Activated CD4-positive, alpha-beta T cell treated with anti-CD3 and anti-CD28 coated beads, Interleukin-2, amount 10 ng/mL, durations not matched to agents 7 days and 5 days (primary cell): ENCODE results near the gene PLLP. TPM values are rescaled to one million over a fixed set of nuclear protein-coding genes. Genes with fewer than 3 reads are reported as not detected.

Experiments used
- CTCF ChIA-PET: fragments of 350-600 bp; sonication (Branson Sonifier 250); formaldehyde crosslinking; loops from one replicate; lab custom pipeline; 2021; ENCODE audit warnings: antibody characterized with exemption; lab: Charles Lee
- POLR2A ChIA-PET: fragments of 350-600 bp; sonication (Branson Sonifier 250); formaldehyde crosslinking; loops from one replicate; lab custom pipeline; 2021; ENCODE audit warnings: antibody characterized with exemption; lab: Charles Lee
- DNase-seq: peaks from one replicate; pipeline ENCODE4 v3.0.0-alpha.2; 2020
- H3K27ac Mint-ChIP-seq: one replicate; pipeline ENCODE4 v1.8.0; 2021; ENCODE audit warnings: mild to moderate bottlenecking, moderate library complexity, mixed read lengths
- H3K27me3 Mint-ChIP-seq: one replicate; pipeline ENCODE4 v1.8.0; 2021; ENCODE audit warnings: mixed read lengths
- H3K36me3 Mint-ChIP-seq: one replicate; pipeline ENCODE4 v1.8.0; 2021; ENCODE audit warnings: low read depth, mixed read lengths
- H3K4me1 Mint-ChIP-seq: one replicate; pipeline ENCODE4 v1.8.0; 2021; ENCODE audit warnings: mixed read lengths
- H3K4me3 Mint-ChIP-seq: one replicate; pipeline ENCODE4 v1.8.0; 2021; ENCODE audit warnings: mild to moderate bottlenecking, moderate library complexity, mixed read lengths
- H3K9me3 Mint-ChIP-seq: one replicate; pipeline ENCODE4 v1.8.0; 2021; ENCODE audit warnings: mixed read lengths
- total RNA-seq, 2 experiments: library from RNA; stranded (reverse); gene quantifications; one replicate each; pipeline ENCODE4 v1.2.3, GENCODE V29; 2021

The PLLP gene
- total RNA-seq, 2 experiments from 2014 or later: 0.40 to 0.55 TPM

- peaks cover 76% of the 10 kb centered on the region for H3K36me3 Mint-ChIP-seq
- ChIA-PET POLR2A (no interaction called here), CTCF (interaction anchor here (1.6 kb wide), 1 partner anchor 14 kb away, joined by 4 read pairs; no protein-coding TSS in a partner anchor)
Observed at GRCh38 chr16:57223057-57223456, 61.4 kb downstream of the PLLP start.

GRCh38 chr16:57216968-57217367 is 67.5 kb downstream of the PLLP start:
- Mint-ChIP-seq H3K4me1 (no peaks in the 10 kb centered on the region), H3K36me3 (peaks cover 88% of the 10 kb centered on the region), H3K27ac (no peak overlapping the region), H3K9me3 (peaks cover 41% of the 10 kb centered on the region), H3K27me3 (no peaks in the 10 kb centered on the region), H3K4me3 (no peak overlapping the region)
- POLR2A ChIA-PET: no interaction called here
- CTCF ChIA-PET: no interaction called here
- DNase-seq: no peak

More at GRCh38 chr16:57223057-57223456, 61.4 kb downstream of the PLLP start:
- Mint-ChIP-seq H3K27ac (no peak overlapping the region), H3K4me3 (no peak overlapping the region), H3K27me3 (no peaks in the 10 kb centered on the region), H3K9me3 (peaks cover 16% of the 10 kb centered on the region), H3K4me1 (no peaks in the 10 kb centered on the region)
- DNase-seq: no peak

GRCh38 chr16:57213462-57213861 is 71.0 kb downstream of the PLLP start:
- DNase-seq: no peak
- POLR2A ChIA-PET: no interaction called here
- H3K27ac Mint-ChIP-seq: no peak overlapping the region
- H3K27me3 Mint-ChIP-seq: no peaks in the 10 kb centered on the region
- no peak overlapping the region for H3K4me3 Mint-ChIP-seq
- no peaks in the 10 kb centered on the region for H3K4me1 Mint-ChIP-seq
- CTCF ChIA-PET: interaction anchor here (0.7 to 1.4 kb wide), 2 partner anchors 19 to 31 kb away, joined by 3 to 4 read pairs; no protein-coding TSS in a partner anchor
- peaks cover 28% of the 10 kb centered on the region for H3K9me3 Mint-ChIP-seq
- H3K36me3 Mint-ChIP-seq: peaks cover 81% of the 10 kb centered on the region

- H3K27me3 Mint-ChIP-seq: no peaks in the 10 kb centered on the region
- H3K27ac Mint-ChIP-seq: no peak overlapping the region
- CTCF ChIA-PET: interaction anchor here (1.2 kb wide), 1 partner anchor 12 kb away, joined by 4 read pairs; no protein-coding TSS in a partner anchor
- DNase-seq: no peak
- peaks cover 66% of the 10 kb centered on the region for H3K36me3 Mint-ChIP-seq
- H3K9me3 Mint-ChIP-seq: peaks cover 3% of the 10 kb centered on the region
- H3K4me3 Mint-ChIP-seq: no peak overlapping the region
- POLR2A ChIA-PET: no interaction called here
- no peaks in the 10 kb centered on the region for H3K4me1 Mint-ChIP-seq
Observed at GRCh38 chr16:57209780-57210179, 74.7 kb downstream of the PLLP start.

- H3K27ac Mint-ChIP-seq: no peak overlapping the region
- H3K4me3 Mint-ChIP-seq: no peak overlapping the region
- ChIA-PET POLR2A (no interaction called here), CTCF (interaction anchor here (0.9 to 1.2 kb wide), 2 partner anchors 13 to 133 kb away, joined by 3 to 4 read pairs; no protein-coding TSS in a partner anchor)
- H3K9me3 Mint-ChIP-seq: no peaks in the 10 kb centered on the region
- peaks cover 57% of the 10 kb centered on the region for H3K36me3 Mint-ChIP-seq
- DNase-seq: no peak
- no peaks in the 10 kb centered on the region for H3K4me1 Mint-ChIP-seq
- H3K27me3 Mint-ChIP-seq: no peaks in the 10 kb centered on the region
Observed at GRCh38 chr16:57208926-57209325, 75.5 kb downstream of the PLLP start.

Other genes with a start within 250 kb of the PLLP start
- gene CPNE2, start 192.1 kb downstream of the PLLP start, total RNA-seq: 1 to 10 TPM; 3.1 to 3.6 TPM
- 100 to 1,000 TPM; 115 to 137 TPM for gene PSME3IP1, start 98.6 kb downstream of the PLLP start, total RNA-seq
- gene RSPRY1, start 98.3 kb downstream of the PLLP start, total RNA-seq: 10 to 100 TPM; 32.2 to 34.2 TPM
- gene ARL2BP, start 39.4 kb downstream of the PLLP start, total RNA-seq: 10 to 100 TPM; 35.0 to 36.7 TPM
- under 1 TPM; 0.50 to 0.74 TPM for gene CCL22, start 74.1 kb upstream of the PLLP start, total RNA-seq
- gene CX3CL1, start 87.8 kb upstream of the PLLP start, total RNA-seq: not detected
- under 1 TPM; 0.40 to 0.42 TPM for gene CCL17, start 120.1 kb upstream of the PLLP start, total RNA-seq
- 10 to 100 TPM; 45.8 to 61.8 TPM for gene CIAPIN1, start 162.7 kb upstream of the PLLP start, total RNA-seq
- 10 to 100 TPM; 39.8 to 41.1 TPM for gene COQ9, start 162.8 kb upstream of the PLLP start, total RNA-seq
- gene POLR2C, start 178.0 kb upstream of the PLLP start, total RNA-seq: 10 to 100 TPM; 54.0 to 55.0 TPM
- gene DOK4, start 201.8 kb upstream of the PLLP start, total RNA-seq: 1 to 10 TPM; 2.3 to 2.7 TPM